Small intestine (tissue), 7 donors: ENCODE results near the gene SLC6A7. TPM values are rescaled to one million over a fixed set of nuclear protein-coding genes. Genes with fewer than 3 reads are reported as not detected.

Source experiments
- DNase-seq, 2 donors: peaks; one replicate each; pipeline versions ENCODE4 v3.0.0 to v3.0.0-alpha.2; 2013
- FAIRE-seq: peaks from 2 replicates; lab custom pipeline; 2012; peaks lifted over from hg19 to GRCh38; lab: Jason Lieb, UNC
- H3K27ac ChIP-seq, 3 donors: one replicate each; pipeline ENCODE4 v1.5.1; 2013; ENCODE audit warnings: low read length in 2 of 3, mild to moderate bottlenecking in 2 of 3, control low read depth in 1 of 3, inconsistent platforms in 1 of 3, low read depth in 1 of 3, moderate library complexity in 1 of 3
- H3K27me3 ChIP-seq, 3 donors: one replicate each; pipeline ENCODE4 v1.6.1; 2013; ENCODE audit warnings: low read length in 3 of 3, inconsistent platforms in 1 of 3; ENCODE audit not compliant: control insufficient read depth in 3 of 3, insufficient read depth in 3 of 3
- H3K36me3 ChIP-seq, 3 donors: one replicate each; pipeline ENCODE4 v1.6.1; 2013; ENCODE audit warnings: low read length in 3 of 3, inconsistent platforms in 1 of 3, low read depth in 1 of 3, mild to moderate bottlenecking in 1 of 3, moderate library complexity in 1 of 3; ENCODE audit not compliant: control insufficient read depth in 3 of 3, insufficient read depth in 2 of 3
- H3K4me1 ChIP-seq, 3 donors: one replicate each; pipeline ENCODE4 v1.6.1; 2013; ENCODE audit warnings: low read length in 2 of 3, inconsistent platforms in 1 of 3, low read depth in 1 of 3, mild to moderate bottlenecking in 1 of 3, moderate library complexity in 1 of 3; ENCODE audit not compliant: control insufficient read depth in 3 of 3, insufficient read depth in 2 of 3
- H3K4me3 ChIP-seq, 3 donors: one replicate each; pipeline ENCODE4 v1.5.1; 2013; ENCODE audit warnings: low read length in 3 of 3, control low read depth in 1 of 3, inconsistent platforms in 1 of 3, low read depth in 1 of 3, mild to moderate bottlenecking in 1 of 3, moderate library complexity in 1 of 3
- H3K9me3 ChIP-seq, 2 donors: one replicate each; pipeline ENCODE4 v1.6.1; 2013; ENCODE audit warnings: low read depth in 1 of 2, low read length in 1 of 2; ENCODE audit not compliant: control insufficient read depth in 2 of 2, insufficient read depth in 1 of 2
- WGBS, 3 donors: extraction: QIAGEN DNeasy Blood & Tissue Kit; methylation state at CpG; one replicate each; pipeline ENCODE4 v1.1.7; 2013; 5-methylcytosine and 5-hydroxymethylcytosine counted together
- polyA plus RNA-seq, 4 donors: library from polyadenylated mRNA; stranded (reverse) in 3 of 4; unstranded in 1 of 4; fragments of 200-250 nt in 3 of 4; fragments of 120-200 nt in 1 of 4; gene quantifications; one replicate each; pipeline versions ENCODE4 v1.2.1 to v1.2.3, GENCODE V29; 2013
- donor health status: healthy with polysubstance abuse.
- donor health status: control.
- donor health status: control.
- donor health status: Bipolar disorder and iron deficiency.
- donor health status: healthy.

The SLC6A7 gene
- polyA plus RNA-seq, 4 donors: 0.81 to 7.1 (median 2.2) TPM

GRCh38 chr5:150215979-150216944, 26.4 kb downstream of the SLC6A7 start:
- WGBS, 3 donors: 17 to 55% (median 37%) methylated on average over 10 of the region's 10 CpGs
- FAIRE-seq: no peak

GRCh38 chr5:150217038-150217437, 27.2 kb downstream of the SLC6A7 start:
- peak; percentile 56 to 74 for DNase-seq
- H3K9me3 ChIP-seq: no peaks in the 10 kb centered on the region

More at GRCh38 chr5:150215979-150216944, 26.4 kb downstream of the SLC6A7 start:
- H3K4me1 ChIP-seq: peaks cover 2 to 36% (median 4%) of the 10 kb centered on the region in 3 donors
- no peaks in the 10 kb centered on the region for H3K9me3 ChIP-seq
- H3K27ac ChIP-seq: peak overlapping the region in 2 of 3 donors; percentile 37 to 43
- no peak overlapping the region for H3K4me3 ChIP-seq
- no peaks in the 10 kb centered on the region for H3K27me3 ChIP-seq
- H3K36me3 ChIP-seq: peaks cover 0 to 7% (median 0%) of the 10 kb centered on the region in 3 donors
- DNase-seq: peak; percentile 71 to 84

GRCh38 chr5:150217873-150218692, 28.2 kb downstream of the SLC6A7 start:
- Histone ChIP-seq H3K27me3 (no peaks in the 10 kb centered on the region), H3K36me3 (peaks cover 0 to 7% (median 0%) of the 10 kb centered on the region in 3 donors), H3K27ac (peak overlapping the region in 1 of 3 donors; percentile 43), H3K9me3 (no peaks in the 10 kb centered on the region), H3K4me1 (peaks cover 0 to 28% (median 4%) of the 10 kb centered on the region in 3 donors), H3K4me3 (no peak overlapping the region)
- DNase-seq (peak; percentile 88), FAIRE-seq (no peak)
- WGBS, 3 donors: 19 to 31% (median 29%) methylated on average over 10 of the region's 10 CpGs

More at GRCh38 chr5:150217038-150217437, 27.2 kb downstream of the SLC6A7 start:
- WGBS, 3 donors: 15 to 66% (median 36%) methylated on average over 2 of the region's 2 CpGs
- Histone ChIP-seq H3K27me3 (no peaks in the 10 kb centered on the region), H3K4me1 (peaks cover 0 to 28% (median 4%) of the 10 kb centered on the region in 3 donors), H3K4me3 (no peak overlapping the region), H3K36me3 (peaks cover 0 to 7% (median 0%) of the 10 kb centered on the region in 3 donors), H3K27ac (peak overlapping the region in 2 of 3 donors; percentile 9 to 43)
- no peak for FAIRE-seq

GRCh38 chr5:150218693-150219035, 28.8 kb downstream of the SLC6A7 start:
- FAIRE-seq (no peak), DNase-seq (no peak)
- Histone ChIP-seq H3K9me3 (no peaks in the 10 kb centered on the region), H3K27me3 (no peaks in the 10 kb centered on the region), H3K27ac (no peak overlapping the region), H3K4me3 (no peak overlapping the region), H3K36me3 (peaks cover 0 to 7% (median 0%) of the 10 kb centered on the region in 3 donors), H3K4me1 (peaks cover 0 to 28% (median 4%) of the 10 kb centered on the region in 3 donors)
- 78 to 80% (median 79%) methylated on average over 5 of the region's 5 CpGs for WGBS, 3 donors

- no peak for DNase-seq
- no peak for FAIRE-seq
These were observed 29.3 kb downstream of the SLC6A7 start for GRCh38 chr5:150219142-150219541.

GRCh38 chr5:150219861-150220260, 30.0 kb downstream of the SLC6A7 start:
- 71 to 79% (median 79%) methylated on average over 2 of the region's 2 CpGs for WGBS, 3 donors
- no peaks in the 10 kb centered on the region for H3K27me3 ChIP-seq
- FAIRE-seq (no peak), DNase-seq (no peak)
- H3K9me3 ChIP-seq: no peaks in the 10 kb centered on the region
- no peak overlapping the region for H3K4me3 ChIP-seq
- peaks cover 0 to 28% (median 4%) of the 10 kb centered on the region in 3 donors for H3K4me1 ChIP-seq
- no peaks in the 10 kb centered on the region for H3K36me3 ChIP-seq
- no peak overlapping the region for H3K27ac ChIP-seq

More at GRCh38 chr5:150219142-150219541, 29.3 kb downstream of the SLC6A7 start:
- Histone ChIP-seq H3K27me3 (no peaks in the 10 kb centered on the region), H3K9me3 (no peaks in the 10 kb centered on the region), H3K4me3 (no peak overlapping the region), H3K36me3 (peaks cover 0 to 3% (median 0%) of the 10 kb centered on the region in 3 donors), H3K27ac (no peak overlapping the region), H3K4me1 (peaks cover 0 to 28% (median 4%) of the 10 kb centered on the region in 3 donors)

GRCh38 chr5:150221471-150221870, 31.6 kb downstream of the SLC6A7 start:
- H3K36me3 ChIP-seq: no peaks in the 10 kb centered on the region
- H3K4me1 ChIP-seq: peaks cover 0 to 16% (median 4%) of the 10 kb centered on the region in 3 donors
- WGBS, 3 donors: 56 to 75% (median 66%) methylated on average over 5 of the region's 5 CpGs
- no peak for FAIRE-seq
- no peak overlapping the region for H3K27ac ChIP-seq
- no peak for DNase-seq
- H3K4me3 ChIP-seq: no peak overlapping the region
- no peaks in the 10 kb centered on the region for H3K27me3 ChIP-seq
- no peaks in the 10 kb centered on the region for H3K9me3 ChIP-seq

GRCh38 chr5:150222906-150223305, 33.0 kb downstream of the SLC6A7 start:
- Histone ChIP-seq H3K4me3 (no peak overlapping the region), H3K36me3 (no peaks in the 10 kb centered on the region), H3K4me1 (peaks cover 0 to 2% (median 0%) of the 10 kb centered on the region in 3 donors), H3K9me3 (no peaks in the 10 kb centered on the region), H3K27me3 (no peaks in the 10 kb centered on the region), H3K27ac (no peak overlapping the region)
- no peak for DNase-seq
- FAIRE-seq: no peak
- 92 to 95% (median 94%) methylated on average over 17 to 21 of the region's 21 CpGs for WGBS, 3 donors
